HCT116 (cell line): ENCODE results near the gene GCNT2. TPM values are rescaled to one million over a fixed set of nuclear protein-coding genes. Genes with fewer than 3 reads are reported as not detected.
"Not testable (repeated sequence)": the region's sequence is repeated elsewhere in the genome, so short reads cannot be mapped to it uniquely, and the experiment has no call there.

Experiments
- ATAC-seq: fragments of 200-7000 bp; cut with Tn5 transposase; 2 replicates; pipeline ENCODE4 v1.9.1; 2020; ENCODE audit warnings: mild to moderate bottlenecking, moderate library complexity
- BruUV-seq: library from RNA; stranded (reverse); fragments of 400-500 nt; replicated peaks from 2 replicates; lab custom pipeline; 2021; lab: Mats Ljungman, UMichigan
- CTCF ChIA-PET: fragments of 300-600 bp; sonication (Branson Sonifier 250); formaldehyde crosslinking; loops from one replicate; lab custom pipeline; 2021; ENCODE audit warnings: antibody characterized with exemption; lab: Charles Lee
- POLR2A ChIA-PET: fragments of 300-600, 350-600 bp; sonication (Branson Sonifier 250); formaldehyde crosslinking; loops from one replicate; lab custom pipeline; 2021; ENCODE audit warnings: antibody characterized with exemption; lab: Charles Lee
- RAD21 ChIA-PET, 2 experiments: fragments of 300-600 bp; sonication (Branson Sonifier 250); formaldehyde crosslinking; loops; one replicate each; lab custom pipeline; 2023; ENCODE audit warnings: low total read pairs in 2 of 2; ENCODE audit not compliant: uncharacterized antibody in 2 of 2, unreplicated experiment in 2 of 2, low non-redundant PET in 1 of 2; lab: Charles Lee
- DNase-seq: peaks from one replicate; pipeline ENCODE4 v3.0.0-alpha.2; 2010; ENCODE audit warnings: low read depth, low spot score
- H2AFZ ChIP-seq: fragments of 200-600 bp; shearing (Covaris generic), sonication (generic); 2 replicates; pipeline ENCODE4 v1.6.1; 2017; ENCODE audit warnings: low read depth, mixed run types, mixed read lengths, antibody characterized with exemption, low read length; ENCODE audit not compliant: poor library complexity, severe bottlenecking
- H3K27ac ChIP-seq: 2 replicates; pipeline ENCODE4 v1.5.1; 2012; ENCODE audit warnings: low read depth, low read length
- H3K27me3 ChIP-seq: fragments of 200-600 bp; sonication (generic); 2 replicates; pipeline ENCODE4 v1.6.1; 2016; ENCODE audit warnings: mixed run types, low read length, mixed read lengths; ENCODE audit not compliant: insufficient read depth
- H3K36me3 ChIP-seq, 2 experiments: fragments of 200-500 bp in 1 of 2; fragments of 200-600 bp in 1 of 2; sonication (Bioruptor generic) in 1 of 2; sonication (generic) in 1 of 2; 2 replicates each; pipeline versions ENCODE4 v1.5.1 to v1.6.1; 2014 to 2016; ENCODE audit warnings: low read length in 2 of 2, inconsistent platforms in 1 of 2, mixed read lengths in 1 of 2, mixed run types in 1 of 2; ENCODE audit not compliant: insufficient read depth in 2 of 2, control insufficient read depth in 1 of 2
- H3K4me1 ChIP-seq, 2 experiments: fragments of 200-600 bp in 1 of 2; sonication (generic) in 1 of 2; 2 replicates each; pipeline versions ENCODE4 v1.5.1 to v1.6.1; 2012 to 2017; ENCODE audit warnings: low read length in 2 of 2, inconsistent platforms in 1 of 2, mild to moderate bottlenecking in 1 of 2, mixed read lengths in 1 of 2, mixed run types in 1 of 2, moderate library complexity in 1 of 2; ENCODE audit not compliant: insufficient read depth in 2 of 2, control insufficient read depth in 1 of 2
- H3K4me2 ChIP-seq: fragments of 200-600 bp; sonication (generic); 2 replicates; pipeline ENCODE4 v1.6.1; 2017; ENCODE audit warnings: mixed run types, low read length, mixed read lengths
- H3K4me3 ChIP-seq, 2 experiments: fragments of 200-600 bp in 1 of 2; sonication (generic) in 1 of 2; replicated peaks in 1 of 2; 2 replicates each; pipeline ENCODE4 v1.5.1; 2011 to 2016; ENCODE audit warnings: low read length in 2 of 2, control low read depth in 1 of 2, low read depth in 1 of 2, mild to moderate bottlenecking in 1 of 2, mixed read lengths in 1 of 2, mixed run types in 1 of 2
- H3K79me2 ChIP-seq: fragments of 200-600 bp; sonication (generic); 2 replicates; pipeline ENCODE4 v1.6.1; 2017; ENCODE audit warnings: mild to moderate bottlenecking, mixed run types, low read length, moderate library complexity, mixed read lengths; ENCODE audit not compliant: insufficient read depth
- H3K9ac ChIP-seq: fragments of 200-600 bp; sonication (generic); 2 replicates; pipeline ENCODE4 v1.6.1; 2016; ENCODE audit warnings: low read length, mixed read lengths
- H3K9me2 ChIP-seq: fragments of 200-600 bp; sonication (generic), shearing (Covaris generic); 2 replicates; pipeline ENCODE4 v1.6.1; 2017; ENCODE audit warnings: mixed run types, mild to moderate bottlenecking, moderate library complexity; ENCODE audit not compliant: insufficient read depth
- H3K9me3 ChIP-seq, 2 experiments: fragments of 200-500 bp in 1 of 2; fragments of 200-600 bp in 1 of 2; sonication (Bioruptor generic) in 1 of 2; sonication (generic) in 1 of 2; 2 replicates each; pipeline ENCODE4 v1.6.1; 2014 to 2017; ENCODE audit warnings: low read length in 2 of 2, mixed read lengths in 2 of 2, inconsistent platforms in 1 of 2, low read depth in 1 of 2, mild to moderate bottlenecking in 1 of 2, mixed run types in 1 of 2, moderate library complexity in 1 of 2; ENCODE audit not compliant: control insufficient read depth in 1 of 2, insufficient read depth in 1 of 2
- H4K20me1 ChIP-seq: fragments of 200-600 bp; sonication (generic), shearing (Covaris generic); 2 replicates; pipeline ENCODE4 v1.6.1; 2017; ENCODE audit warnings: mixed run types, mild to moderate bottlenecking, moderate library complexity; ENCODE audit not compliant: insufficient read depth
- ELF1 ChIP-seq: IDR thresholded peaks from 2 replicates; pipeline ENCODE4 v1.6.1; 2012; ENCODE audit warnings: low read depth, borderline replicate concordance
- FOSL1 ChIP-seq: IDR thresholded peaks from 2 replicates; pipeline ENCODE4 v1.6.1; 2012; ENCODE audit warnings: low read depth
- JUND ChIP-seq: IDR thresholded peaks from 2 replicates; pipeline ENCODE4 v1.6.1; 2012
- MAX ChIP-seq: IDR thresholded peaks from 2 replicates; pipeline ENCODE4 v1.6.1; 2012
- POLR2AphosphoS5 ChIP-seq: IDR thresholded peaks from 2 replicates; pipeline ENCODE4 v1.6.1; 2011; ENCODE audit warnings: mild to moderate bottlenecking, low read depth, low read length, moderate library complexity
- RAD21 ChIP-seq: IDR thresholded peaks from 2 replicates; pipeline ENCODE4 v1.6.1; 2012; ENCODE audit warnings: low read depth, mild to moderate bottlenecking
- SIN3A ChIP-seq: IDR thresholded peaks from 2 replicates; pipeline ENCODE4 v1.6.1; 2012; ENCODE audit warnings: low read depth
- SRF ChIP-seq: IDR thresholded peaks from 2 replicates; pipeline ENCODE4 v1.6.1; 2012; ENCODE audit warnings: low read depth
- ZFX ChIP-seq: fragments of 450-650 bp; IDR thresholded peaks from 2 replicates; pipeline ENCODE4 v1.6.1; 2017
- ZNF274 ChIP-seq: fragments of 200-500 bp; sonication (Bioruptor generic); IDR thresholded peaks from 2 replicates; pipeline ENCODE4 v1.6.1; 2014; ENCODE audit warnings: mild to moderate bottlenecking, low read depth, low read length, inconsistent platforms
- intact Hi-C: fragments of 100-400 bp; cut with micrococcal nuclease; formaldehyde crosslinking; loops from 2 replicates; pipeline ENCODE4 v1.10.0; 2022
- total RNA-seq: library from RNA; stranded (reverse); gene quantifications from one replicate; pipeline ENCODE4 v1.2.1, GENCODE V29; 2021; ENCODE audit not compliant: unreplicated experiment

The GCNT2 gene
- total RNA-seq, 1 experiment from 2014 or later, result 0.74 TPM

- Histone ChIP-seq H4K20me1 (no peaks in the 10 kb centered on the region), H3K36me3 (no peaks in the 10 kb centered on the region), H3K9ac (no peak overlapping the region), H3K4me1 (peaks cover 0 to 4% of the 10 kb centered on the region in 2 experiments; a peak in 1 of 4 replicates), H2AFZ (no peak overlapping the region), H3K9me2 (no peaks in the 10 kb centered on the region), H3K9me3 (no peaks in the 10 kb centered on the region), H3K4me3 (no peak overlapping the region), H3K27ac (no peak overlapping the region), H3K79me2 (no peaks in the 10 kb centered on the region), H3K27me3 (no peaks in the 10 kb centered on the region), H3K4me2 (no peak overlapping the region)
- no peak for ATAC-seq
- TF ChIP-seq ZNF274, result no peak
- no peak for TF ChIP-seq FOSL1
- TF ChIP-seq ZFX, result no peak
- no peak for TF ChIP-seq ELF1
- no peak for TF ChIP-seq POLR2AphosphoS5
- no peak for TF ChIP-seq JUND
- no peak for TF ChIP-seq SIN3A
- no peak for TF ChIP-seq RAD21
- no peak for TF ChIP-seq MAX
- TF ChIP-seq SRF, result no peak
- ChIA-PET POLR2A (no interaction called here), CTCF (no interaction called here), RAD21 (no interaction called here)
- no TSS peak for BruUV-seq
- DNase-seq, result no peak
- intact Hi-C loops, result no loop called here
Observed at GRCh38 chr6:10599046-10599445, 77.9 kb downstream of the GCNT2 start.

- POLR2A ChIA-PET, H3K4me3 ChIP-seq, DNase-seq, H2AFZ ChIP-seq, ATAC-seq, H4K20me1 ChIP-seq, H3K9ac ChIP-seq, BruUV-seq, H3K9me3 ChIP-seq, H3K9me2 ChIP-seq, H3K27me3 ChIP-seq, H3K36me3 ChIP-seq, intact Hi-C loops, H3K4me2 ChIP-seq, RAD21 ChIA-PET, H3K27ac ChIP-seq, H3K4me1 ChIP-seq, H3K79me2 ChIP-seq, CTCF ChIA-PET: not testable (repeated sequence)
Observed at GRCh38 chr6:10600681-10601080, 79.5 kb downstream of the GCNT2 start.
